NCI-H524 treated with DMSO at 0.1 percent for 48 hours (cell line): ENCODE measurements around the gene FLRT2.

Experiments used
- DNase-seq: peaks from one replicate; lab custom pipeline; 2025; lab: John Stamatoyannopoulos, UW

Gene FLRT2

DNA sequence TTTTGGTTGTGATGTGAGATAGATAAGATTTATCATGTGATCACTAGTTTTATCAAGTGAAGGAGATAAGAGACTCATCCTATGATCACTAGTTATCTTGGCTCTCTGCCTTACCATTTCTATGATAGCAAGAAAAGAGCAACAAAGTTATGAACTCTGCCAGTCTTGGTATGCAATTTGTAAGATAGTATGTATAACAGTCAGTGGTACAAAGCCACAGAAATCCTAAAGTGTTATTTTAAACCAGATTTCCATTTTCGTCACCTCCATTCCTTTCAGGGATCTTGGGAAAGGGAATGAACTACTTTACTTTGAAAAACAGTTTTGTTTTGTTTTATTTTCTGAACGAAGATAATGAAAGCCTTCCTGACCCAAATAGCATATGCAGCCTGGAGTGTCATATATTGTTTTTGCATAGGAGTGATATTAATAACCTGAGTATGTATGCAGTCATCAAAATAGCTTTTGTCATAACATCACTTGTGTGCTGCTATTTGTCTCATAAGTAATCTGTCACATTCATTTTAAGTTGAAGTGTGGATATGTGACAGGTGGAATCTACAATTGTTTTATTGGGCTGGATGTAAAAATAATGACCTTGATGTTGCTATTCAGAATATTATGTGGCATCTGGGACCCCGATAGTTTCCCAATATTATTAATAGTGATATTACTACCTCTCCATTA is 35.0 kb downstream of the FLRT2 start:
- no peak for DNase-seq

DNA sequence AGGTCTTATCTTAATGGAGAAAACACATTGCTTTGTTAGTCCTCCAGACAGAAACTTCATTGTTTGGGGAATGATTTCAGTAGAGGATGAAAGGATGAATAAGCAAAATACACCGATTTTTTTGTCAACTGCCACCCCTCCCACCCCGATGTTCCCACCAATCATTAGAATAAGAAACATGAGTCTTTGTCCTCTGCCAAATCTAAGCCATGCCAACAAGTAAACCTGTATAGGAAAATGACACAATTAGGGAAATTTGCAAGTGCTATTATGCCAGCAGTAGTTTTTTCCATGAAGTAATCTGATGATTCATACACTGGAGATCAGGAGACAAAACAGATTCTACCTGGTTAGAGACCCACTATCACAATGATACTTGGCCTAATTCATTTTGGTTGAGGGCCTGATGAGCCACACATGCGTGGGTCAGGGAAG is 35.9 kb downstream of the FLRT2 start:
- no peak for DNase-seq

DNA sequence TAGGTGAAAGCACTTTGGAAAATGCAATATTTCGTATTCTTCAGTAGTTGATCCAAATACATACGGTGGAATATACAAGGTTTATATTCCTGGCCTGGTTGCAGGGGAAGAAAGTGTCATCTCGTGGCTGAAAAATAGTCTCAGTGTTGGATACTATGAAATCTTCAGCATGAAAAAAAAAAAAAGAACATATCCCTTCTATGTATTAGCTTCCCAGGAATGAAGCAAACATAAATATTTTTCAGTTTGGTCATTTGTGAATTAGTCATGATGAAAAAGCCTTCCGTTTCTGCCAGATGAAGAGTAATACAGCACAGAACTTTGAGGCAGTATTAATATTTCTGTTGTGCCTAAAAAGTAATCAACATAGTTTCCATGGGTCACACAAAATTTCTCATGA is 36.7 kb downstream of the FLRT2 start:
- DNase-seq = no peak

DNA sequence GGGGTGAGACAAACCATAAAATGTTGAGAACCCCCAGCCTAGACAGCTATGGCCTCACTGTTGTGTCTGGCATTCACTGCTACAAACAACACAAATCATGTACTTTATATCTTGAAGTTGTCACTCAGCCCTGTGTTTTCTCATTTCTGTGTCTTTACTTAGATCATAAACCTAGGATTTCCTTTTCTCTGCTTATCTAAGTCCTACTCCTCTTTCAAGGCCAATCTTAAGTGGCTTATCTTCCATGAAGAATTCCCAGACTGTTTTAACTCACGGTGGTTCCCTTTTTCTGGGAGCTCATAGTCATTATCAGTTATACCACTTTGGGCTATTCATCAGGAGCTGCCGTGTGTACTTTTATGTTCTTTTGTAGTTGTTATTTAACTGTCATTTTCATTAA is 42.1 kb downstream of the FLRT2 start:
- no peak for DNase-seq

DNA sequence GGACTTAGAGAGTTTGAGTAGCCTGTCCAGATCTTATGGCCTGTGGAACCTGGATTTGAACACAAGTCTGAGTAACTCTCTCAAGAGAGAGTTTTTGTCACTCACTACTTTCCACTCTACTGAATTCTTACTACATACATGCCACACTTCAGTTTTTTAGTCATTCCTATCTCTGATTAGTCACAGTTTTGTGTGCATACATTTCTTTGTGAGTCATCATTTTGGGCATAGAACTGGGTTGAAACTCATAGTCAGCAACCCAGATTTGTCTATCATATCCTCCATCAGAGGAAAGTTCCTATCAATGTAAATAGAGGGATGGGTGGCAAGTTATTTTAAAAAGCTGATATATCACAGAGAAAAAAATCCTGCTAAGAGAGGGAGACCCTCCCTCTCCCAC is 42.9 kb downstream of the FLRT2 start:
- no peak for DNase-seq

DNA sequence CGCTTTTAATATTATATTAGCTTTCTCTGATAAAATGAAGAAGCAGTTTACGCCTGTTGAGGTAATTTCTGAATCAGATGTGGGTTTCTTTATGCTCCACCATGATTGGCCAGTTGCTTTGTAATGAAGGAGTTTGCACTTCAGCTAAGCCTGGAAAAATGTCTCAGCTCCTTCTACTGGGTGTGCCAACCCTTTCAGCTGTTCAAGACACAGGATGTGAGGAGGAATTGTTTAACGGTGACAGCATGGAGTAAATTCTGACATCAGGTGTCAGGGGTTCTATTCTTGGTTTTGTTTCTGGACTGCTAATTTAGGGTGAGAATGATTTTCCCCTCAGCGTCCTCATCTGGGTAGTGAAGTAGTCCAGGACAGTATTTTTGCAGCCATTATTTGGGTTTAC is 43.5 kb downstream of the FLRT2 start:
- DNase-seq = no peak

DNA sequence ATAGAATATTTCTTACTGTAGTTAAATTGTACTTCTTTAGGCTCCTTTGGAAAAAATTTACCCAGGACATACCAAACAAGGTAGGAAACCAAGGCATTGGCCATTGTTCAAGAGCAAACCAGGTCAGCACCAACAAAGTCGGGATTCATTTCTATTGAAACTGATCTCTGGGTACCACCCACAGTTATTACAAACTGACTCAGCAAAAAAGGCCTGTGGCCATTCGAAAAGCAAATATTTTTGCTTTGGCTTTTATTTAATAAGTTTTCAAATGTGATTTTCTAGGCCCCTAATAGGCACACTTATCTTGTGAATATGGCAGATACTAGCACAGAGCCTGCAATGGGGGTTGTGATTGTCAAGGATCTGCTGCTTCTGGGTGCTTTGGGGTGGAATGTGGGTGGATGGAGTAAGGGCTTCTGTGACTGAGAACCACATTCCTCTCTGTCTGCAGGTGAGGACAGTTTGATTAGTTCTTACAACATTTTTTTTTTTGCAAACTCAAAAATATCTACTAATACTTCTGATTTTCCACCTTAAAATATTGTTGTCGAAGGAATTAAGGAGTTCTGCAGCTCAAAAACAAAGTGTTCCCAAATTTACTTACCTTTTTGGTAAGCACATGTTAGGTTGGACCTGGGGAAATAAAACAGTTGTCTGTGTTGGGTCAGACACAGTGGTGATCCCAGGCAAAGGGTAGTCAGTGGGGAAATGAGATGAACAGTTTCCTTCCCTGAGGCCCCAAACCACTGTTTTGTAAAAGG is 45.1 kb downstream of the FLRT2 start:
- DNase-seq = no peak

DNA sequence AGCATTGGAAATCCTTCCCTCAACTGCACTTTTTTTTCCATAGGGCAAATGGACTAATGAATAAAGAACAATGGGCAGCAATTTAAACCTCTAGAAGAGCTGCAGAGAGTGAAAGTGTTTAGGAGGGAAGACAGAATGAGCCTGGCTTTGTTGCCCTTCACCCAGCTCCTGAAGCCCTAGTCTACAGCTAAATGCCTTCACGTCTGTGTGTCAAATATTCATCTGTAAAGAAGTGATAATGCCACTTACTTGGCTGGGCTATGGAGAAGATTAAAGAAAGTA is 45.6 kb downstream of the FLRT2 start:
- DNase-seq = no peak

DNA sequence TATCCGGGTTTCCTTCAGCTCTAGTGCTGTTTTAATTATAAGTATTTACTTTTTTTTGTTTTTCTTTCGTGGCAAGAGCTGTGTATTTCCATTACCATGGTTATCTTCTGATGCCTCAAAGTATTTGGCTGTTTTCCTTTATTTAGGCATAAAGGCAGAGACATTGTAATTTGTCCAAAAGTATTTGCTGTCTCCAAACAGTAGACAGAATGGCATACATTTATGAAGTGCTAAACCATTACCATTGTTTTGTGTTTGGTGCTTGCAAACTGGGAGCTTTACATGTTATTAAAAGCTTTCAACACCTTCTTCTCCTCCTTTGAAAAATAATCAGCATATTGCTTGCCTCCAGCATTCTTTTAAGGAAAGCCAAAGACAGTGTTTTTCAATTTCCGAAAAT is 46.3 kb downstream of the FLRT2 start:
- no peak for DNase-seq

DNA sequence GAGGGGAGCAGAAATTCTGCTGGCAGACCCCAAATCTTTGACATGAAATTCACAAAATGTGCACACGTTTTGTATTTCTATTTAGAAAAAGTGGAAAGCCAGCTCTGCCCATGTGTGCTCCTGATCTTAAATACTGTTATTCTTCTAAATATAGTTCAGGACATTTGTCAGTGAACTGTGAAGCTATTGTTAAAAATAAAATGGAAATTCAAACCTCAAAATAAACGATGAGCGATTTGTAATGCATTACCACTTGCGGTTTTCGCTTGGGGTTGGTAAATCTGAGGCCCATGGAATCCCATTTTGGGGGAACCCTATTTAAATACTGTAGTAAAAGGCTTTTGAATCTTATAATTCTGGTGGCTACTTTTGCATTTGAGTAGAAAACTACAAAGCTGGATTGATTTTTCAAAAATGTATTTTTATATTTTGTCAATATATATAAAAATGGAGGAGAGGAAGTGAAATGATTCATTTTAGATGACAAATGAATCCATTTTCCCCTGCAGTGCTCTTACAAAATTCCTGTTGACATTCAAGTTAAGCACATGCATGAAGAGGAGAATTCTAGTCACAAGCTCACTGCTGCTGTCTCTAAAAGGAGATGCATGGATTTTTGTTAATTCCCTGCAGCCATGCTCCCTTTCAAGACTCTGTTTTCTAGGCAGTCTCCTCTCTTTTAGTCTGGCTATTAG is 47.1 kb downstream of the FLRT2 start:
- DNase-seq = no peak

DNA sequence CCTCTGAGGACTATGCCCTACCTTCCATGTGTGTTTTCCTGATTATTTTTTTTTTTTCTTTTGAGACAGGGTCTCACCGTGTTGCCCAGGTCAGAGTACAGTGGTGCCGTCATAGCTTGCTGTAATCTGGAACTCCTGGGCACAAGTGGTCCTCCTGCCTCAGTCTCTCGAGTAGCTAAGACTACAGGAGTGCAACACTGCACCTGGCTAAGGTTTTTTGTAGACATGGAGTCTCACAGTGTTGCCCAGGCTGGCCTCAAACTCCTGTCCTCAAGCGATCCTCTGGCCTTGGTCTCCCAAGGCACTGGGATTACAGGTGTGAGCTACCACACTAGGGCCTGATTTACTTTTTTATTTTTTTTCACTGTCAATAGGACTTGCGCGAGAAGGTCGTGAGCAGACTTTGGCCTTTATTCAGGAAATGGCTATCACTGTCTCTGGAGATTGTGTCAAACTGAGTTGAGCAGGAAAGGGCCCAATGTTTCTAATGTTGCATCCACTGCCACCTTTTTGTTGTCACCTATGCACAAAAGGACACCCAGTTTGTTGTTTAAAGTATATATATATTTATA is 47.7 kb downstream of the FLRT2 start:
- DNase-seq = no peak

DNA sequence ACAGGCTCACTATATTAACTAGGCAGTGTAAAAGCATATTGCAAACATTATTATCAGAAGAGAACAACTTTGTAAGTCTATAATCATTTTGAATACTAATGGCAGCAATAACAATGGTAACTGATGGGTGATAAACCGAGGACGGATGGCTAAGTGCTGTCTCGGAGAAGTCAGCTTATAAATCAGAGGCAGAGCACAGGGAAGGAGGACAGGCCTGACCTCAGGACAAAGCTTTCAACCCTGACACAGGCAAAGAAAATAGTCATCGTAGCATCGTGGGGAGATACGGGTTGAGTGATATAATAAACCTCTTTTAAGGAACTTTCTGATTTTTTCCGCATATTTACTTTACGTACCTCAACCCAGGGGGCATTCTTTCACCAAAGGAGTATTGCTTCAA is 48.4 kb downstream of the FLRT2 start:
- no peak for DNase-seq

DNA sequence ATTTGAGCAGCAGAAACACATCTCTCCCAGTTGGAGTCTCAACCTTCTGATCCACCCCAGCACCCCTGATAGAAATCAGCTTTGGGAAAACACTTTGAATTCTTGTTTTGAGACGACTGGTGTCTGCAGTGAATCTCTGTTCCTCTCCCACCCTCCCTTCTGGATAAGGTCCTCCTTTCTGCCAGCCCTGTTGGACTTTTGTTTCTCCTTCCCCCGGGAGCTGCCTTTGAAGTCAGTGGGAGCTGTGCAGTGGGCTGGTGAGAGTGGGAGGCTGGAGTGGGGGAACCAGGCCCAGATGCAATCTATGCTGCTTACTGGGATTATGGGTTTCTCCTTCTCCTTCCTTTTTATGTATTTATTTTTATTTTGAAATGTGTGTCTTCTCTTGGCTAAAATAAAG is 49.0 kb downstream of the FLRT2 start:
- no peak for DNase-seq

DNA sequence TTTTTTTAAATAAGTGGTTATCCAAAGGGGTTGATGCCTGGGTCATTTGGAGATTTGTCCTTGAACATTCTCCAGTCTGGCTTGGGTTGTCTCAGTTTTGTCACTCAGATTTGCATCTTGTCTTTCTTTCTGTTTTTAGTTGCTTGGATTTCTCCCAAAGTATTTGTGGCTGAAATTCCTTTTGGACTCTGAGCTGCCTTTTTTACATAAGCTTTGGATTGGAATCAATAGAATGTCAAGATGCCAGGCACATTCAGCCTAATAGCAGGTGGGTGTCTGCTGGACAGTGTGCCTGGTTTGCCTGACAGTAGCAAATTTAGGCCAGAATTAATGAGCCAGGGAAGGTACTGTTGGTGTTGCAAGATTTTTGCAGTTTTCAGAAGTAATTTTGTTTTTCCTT is 50.0 kb downstream of the FLRT2 start:
- no peak for DNase-seq

DNA sequence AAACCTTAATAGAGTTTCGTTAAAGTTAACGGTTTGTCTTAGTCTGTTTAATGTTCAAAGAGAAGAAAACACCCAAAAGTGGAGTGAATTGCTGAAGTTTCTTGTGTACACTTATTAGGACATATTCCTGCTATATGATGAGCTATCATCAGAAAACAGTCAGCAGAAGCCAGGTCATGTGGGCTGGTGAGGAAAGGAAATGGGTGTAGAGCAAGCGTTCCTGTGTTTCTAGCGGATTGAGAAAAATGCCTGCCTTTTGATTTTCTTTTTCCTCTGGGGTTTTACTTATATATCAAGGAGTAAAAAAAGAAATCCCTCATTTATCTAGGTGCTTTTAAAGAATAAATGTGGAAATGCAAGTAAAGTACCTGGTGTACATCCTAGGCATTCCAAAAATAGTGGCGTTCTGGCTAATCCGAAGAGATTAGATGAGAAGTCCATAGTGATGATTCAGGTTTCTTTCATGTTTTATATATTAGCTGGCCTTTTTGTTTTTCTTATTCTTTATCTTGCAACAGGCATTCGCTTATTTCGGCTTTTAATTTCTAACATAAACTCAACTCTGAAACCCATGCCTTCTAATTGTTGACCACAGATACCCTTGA is 50.7 kb downstream of the FLRT2 start:
- no peak for DNase-seq

DNA sequence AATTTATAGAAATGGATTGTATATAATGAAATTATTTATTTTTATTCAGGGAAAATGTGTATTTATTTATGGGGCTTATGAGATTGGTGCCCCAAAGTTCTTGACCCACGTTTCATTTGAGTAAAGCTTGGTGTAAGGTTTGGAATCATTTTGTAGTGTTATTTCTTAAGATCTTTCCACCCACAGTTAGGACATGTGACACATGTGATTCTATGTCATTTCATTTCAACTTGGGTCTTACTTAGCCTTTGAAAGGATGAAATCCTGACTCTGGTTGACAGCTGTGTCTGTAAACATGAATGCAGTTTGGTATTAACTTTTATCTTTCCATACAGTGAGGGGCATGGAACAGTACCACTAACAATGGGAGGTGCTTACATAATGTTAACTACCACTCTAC is 51.7 kb downstream of the FLRT2 start:
- no peak for DNase-seq

DNA sequence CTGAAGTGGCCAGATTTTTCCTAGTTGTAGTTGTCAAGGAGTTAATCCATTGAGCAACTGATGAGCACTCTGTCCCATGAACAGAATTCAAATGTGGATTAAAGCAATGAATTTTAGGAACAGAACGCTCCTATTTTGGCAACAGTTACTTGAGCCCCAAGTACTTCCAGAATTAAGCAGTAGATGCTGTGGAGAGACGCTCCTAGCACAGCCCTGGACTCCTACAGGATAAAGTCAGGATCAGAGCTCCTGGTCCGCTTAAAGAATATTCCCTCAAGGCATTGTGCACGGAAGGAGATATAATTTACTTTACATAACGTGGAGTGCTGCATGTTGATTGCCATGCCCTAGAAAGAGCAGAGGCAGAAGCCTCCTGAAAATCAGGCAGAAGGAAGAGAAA is 53.4 kb downstream of the FLRT2 start:
- DNase-seq = peak; percentile 75

DNA sequence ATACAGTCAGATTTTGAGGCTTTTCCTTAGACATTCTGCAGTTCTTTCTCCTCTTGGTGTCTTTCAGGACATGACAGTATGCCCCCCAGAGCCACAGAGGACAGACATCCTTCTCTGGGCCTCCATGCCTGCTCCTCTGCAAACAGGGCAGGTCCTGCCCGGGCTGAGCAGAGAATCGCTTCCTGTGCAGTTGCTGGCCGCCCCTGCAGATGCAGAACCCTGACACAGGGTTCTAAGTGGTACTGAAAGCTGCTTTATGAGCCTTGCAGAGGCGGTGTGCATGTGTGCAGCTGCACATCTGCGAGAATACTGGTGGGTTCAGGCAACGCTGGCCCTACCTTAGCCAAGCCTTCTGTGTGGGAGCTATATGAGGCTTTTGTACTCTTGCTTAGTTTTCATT is 54.5 kb downstream of the FLRT2 start:
- no peak for DNase-seq

DNA sequence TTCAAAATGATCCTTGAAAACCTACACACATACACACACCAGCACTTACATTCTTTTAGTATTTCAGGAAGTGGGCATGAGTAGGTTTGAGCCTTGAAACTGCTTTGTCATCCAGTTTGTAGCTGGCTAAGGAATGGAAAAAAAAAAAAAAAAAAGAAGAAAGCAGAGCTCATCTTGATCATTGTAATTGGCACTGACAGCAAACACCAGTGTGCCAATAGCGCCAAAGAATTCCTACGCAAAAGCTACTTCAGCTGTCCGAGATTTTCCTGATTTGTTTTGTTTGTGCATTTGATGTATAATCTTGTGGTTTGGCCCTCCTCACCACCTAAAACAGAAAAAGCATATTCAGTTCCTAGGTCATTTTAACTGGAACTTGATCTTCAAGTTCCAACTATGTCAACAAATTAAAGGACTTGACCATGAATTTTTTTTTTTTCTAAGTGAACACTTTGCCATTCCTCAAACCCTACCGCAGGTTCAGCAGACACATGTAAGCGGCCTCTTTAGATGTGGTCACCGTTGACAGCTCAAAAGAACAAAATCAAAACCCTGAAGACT is 57.3 kb downstream of the FLRT2 start:
- no peak for DNase-seq

DNA sequence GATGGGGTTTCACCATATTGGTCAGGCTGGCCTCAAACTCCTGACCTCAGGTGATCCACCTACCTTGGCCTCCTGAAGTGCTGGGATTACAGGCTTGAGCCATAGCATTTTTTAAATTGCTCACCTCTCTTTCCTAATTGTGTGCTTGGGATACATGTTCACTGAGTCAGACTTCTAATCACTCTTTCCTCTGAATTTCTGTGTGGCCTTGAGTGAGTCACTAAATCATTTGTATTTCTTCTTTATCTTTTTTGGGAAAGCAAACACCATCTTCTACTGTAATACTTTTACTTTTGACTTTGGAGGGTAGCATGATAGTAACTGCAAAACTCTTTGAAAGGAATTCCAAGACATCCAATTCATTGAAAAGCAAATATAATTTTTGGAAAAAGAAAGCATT is 60.8 kb downstream of the FLRT2 start:
- DNase-seq = no peak

DNA sequence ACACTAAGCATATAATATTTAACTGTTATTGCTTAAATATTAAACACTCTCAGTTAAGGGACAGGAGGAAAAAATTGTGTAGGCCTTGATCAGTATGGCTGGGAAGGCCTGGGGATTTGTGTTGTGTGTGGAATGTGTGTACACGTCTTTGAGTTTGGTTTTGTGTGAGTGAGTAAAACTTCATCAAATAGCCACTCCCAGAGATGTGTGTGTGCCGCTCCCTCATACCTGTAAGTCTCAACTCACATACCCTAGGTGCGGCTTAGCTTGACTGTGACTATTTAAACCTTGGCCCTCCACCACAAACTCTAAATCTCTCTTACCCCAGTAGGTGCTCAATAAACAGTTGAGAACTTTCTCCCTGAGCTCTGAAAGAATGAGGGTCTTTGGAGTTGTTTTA is 64.3 kb downstream of the FLRT2 start:
- DNase-seq = no peak

DNA sequence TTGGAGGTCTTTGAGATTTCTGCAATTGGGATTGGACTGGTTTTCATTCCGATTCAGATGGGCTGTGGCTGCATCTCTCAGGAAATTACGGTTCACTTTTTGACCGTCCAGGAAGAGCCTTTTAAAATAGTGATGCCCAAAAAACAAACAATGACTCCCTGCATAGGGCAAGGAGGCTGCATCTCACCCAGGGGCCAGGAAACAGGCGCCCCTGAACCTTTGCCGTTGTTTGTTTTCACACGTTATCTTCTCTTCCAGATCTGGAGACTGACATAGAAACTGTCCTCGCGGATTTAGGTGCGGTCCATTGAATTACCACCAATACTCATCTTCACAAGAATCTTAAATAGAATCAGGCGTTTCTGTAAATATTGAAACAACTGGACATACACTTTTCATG is 66.0 kb downstream of the FLRT2 start:
- no peak for DNase-seq
